Cerebellar cortex (tissue), 1 donor: ENCODE measurements around the gene C18orf63.
A peak's percentile ranks its signal among the peaks of the same experiment; 100 is the strongest.
"Not testable (repeated sequence)": the region's sequence is repeated elsewhere in the genome, so short reads cannot be mapped to it uniquely, and the experiment has no call there.

Experiments used
- DNase-seq: peaks from one replicate; pipeline ENCODE4 v3.0.0-alpha.2; 2015; ENCODE audit warnings: low spot score

C18orf63 gene

GRCh38 chr18:74315464-74316256 is at the start of gene C18orf63:
Gene C18orf63, plus strand, starts transcription at chr18:74315839. Its CDS starts 2,027 bp downstream, at chr18:74317866.
- no peak for DNase-seq

- DNase-seq, result no peak
Observed at GRCh38 chr18:74266161-74266560, 49.5 kb upstream of the C18orf63 start.

GRCh38 chr18:74268175-74268574 is 47.5 kb upstream of the C18orf63 start:
- DNase-seq, result no peak

- peak; percentile 29 for DNase-seq
Observed at GRCh38 chr18:74268933-74269620, 46.6 kb upstream of the C18orf63 start.

GRCh38 chr18:74271635-74272034 is 44.0 kb upstream of the C18orf63 start:
- DNase-seq, result no peak

- DNase-seq, result peak; percentile 55
Observed at GRCh38 chr18:74273394-74273793, 42.2 kb upstream of the C18orf63 start.

- DNase-seq, result no peak
Observed at GRCh38 chr18:74274700-74275099, 40.9 kb upstream of the C18orf63 start.

- no peak for DNase-seq
Observed at GRCh38 chr18:74275736-74276135, 39.9 kb upstream of the C18orf63 start.

GRCh38 chr18:74276609-74277008 is 39.0 kb upstream of the C18orf63 start:
- peak; percentile 52 for DNase-seq

GRCh38 chr18:74277296-74277695 is 38.3 kb upstream of the C18orf63 start:
- DNase-seq, result no peak

GRCh38 chr18:74278058-74278457 is 37.6 kb upstream of the C18orf63 start:
- no peak for DNase-seq

GRCh38 chr18:74278983-74279382 is 36.7 kb upstream of the C18orf63 start:
- no peak for DNase-seq

- peak; percentile 95 for DNase-seq
Observed at GRCh38 chr18:74281011-74281979, 34.3 kb upstream of the C18orf63 start.

GRCh38 chr18:74281980-74282754 is 33.5 kb upstream of the C18orf63 start:
- DNase-seq, result peak; percentile 32

- DNase-seq, result no peak
Observed at GRCh38 chr18:74282755-74283554, 32.7 kb upstream of the C18orf63 start.

GRCh38 chr18:74283646-74284045 is 32.0 kb upstream of the C18orf63 start:
- peak; percentile 65 for DNase-seq

- DNase-seq, result peak; percentile 39
Observed at GRCh38 chr18:74284191-74284979, 31.3 kb upstream of the C18orf63 start.

- no peak for DNase-seq
Observed at GRCh38 chr18:74284980-74285355, 30.7 kb upstream of the C18orf63 start.

GRCh38 chr18:74285583-74285982 is 30.1 kb upstream of the C18orf63 start:
- DNase-seq, result not testable (repeated sequence)
